NCI-H82 (cell line): ENCODE data around the gene STAT2.

Experiments used
- DNase-seq: peaks from one replicate; lab custom pipeline; 2025; lab: John Stamatoyannopoulos, UW

The STAT2 gene

GRCh38 chr12:56293795-56294194 lies 66.1 kb downstream of the STAT2 start:
- no peak for DNase-seq
